Vagina (tissue), 2 donors: ENCODE data around the gene CHST12. TPM values are rescaled to one million over a fixed set of nuclear protein-coding genes. Genes with fewer than 3 reads are reported as not detected.
A peak's percentile ranks its signal among the peaks of the same experiment; 100 is the strongest.

Experiments used
- DNase-seq, 2 donors: peaks; one replicate each; pipeline ENCODE4 v3.0.0-alpha.2; 2017; ENCODE audit errors: extremely low spot score in 2 of 2
- H3K27ac ChIP-seq: fragments of 200-600 bp; sonication (generic); one replicate; pipeline ENCODE4 v1.5.1; 2019
- H3K27me3 ChIP-seq: fragments of 200-600 bp; sonication (generic); one replicate; pipeline ENCODE4 v1.5.1; 2019
- H3K36me3 ChIP-seq, 2 donors: fragments of 200-600 bp; sonication (generic); one replicate each; pipeline ENCODE4 v1.5.1; 2017 to 2019
- H3K4me1 ChIP-seq: fragments of 200-600 bp; sonication (generic); one replicate; pipeline ENCODE4 v1.5.1; 2019
- H3K4me3 ChIP-seq, 2 donors: fragments of 200-600 bp; sonication (generic); 1 replicate in 1 of 2; 2 replicates in 1 of 2; pipeline ENCODE4 v1.5.1; 2016 to 2019
- H3K9me3 ChIP-seq: fragments of 200-600 bp; sonication (generic); one replicate; pipeline ENCODE4 v1.5.1; 2019
- CTCF ChIP-seq, 3 experiments: fragments of 450-650 bp in 2 of 3; fragments of 200-600 bp in 1 of 3; sonication (generic) in 1 of 3; IDR thresholded peaks; one replicate each; pipeline ENCODE4 v1.5.1; 2017 to 2019; ENCODE audit warnings: antibody characterized with exemption in 3 of 3, mild to moderate bottlenecking in 2 of 3, moderate library complexity in 2 of 3
- POLR2A ChIP-seq, 2 donors: fragments of 450-650 bp; IDR thresholded peaks; one replicate each; pipeline ENCODE4 v1.6.1; 2017; ENCODE audit warnings: antibody characterized with exemption in 2 of 2, mild to moderate bottlenecking in 2 of 2, moderate library complexity in 2 of 2
- POLR2AphosphoS5 ChIP-seq, 2 donors: sonication (generic); formaldehyde crosslinking; IDR thresholded peaks; one replicate each; pipeline ENCODE4 v1.9.0; 2017; ENCODE audit warnings: antibody characterized with exemption in 2 of 2, mild to moderate bottlenecking in 2 of 2, low read depth in 1 of 2; ENCODE audit not compliant: insufficient read depth in 1 of 2
- intact Hi-C: fragments of 100-400 bp; cut with DNase I; formaldehyde crosslinking; loops from one replicate; pipeline ENCODE4 v1.15.1; 2023
- total RNA-seq: library from RNA; depleted of rRNA; stranded (reverse); fragments of >200 nt; gene quantifications from one replicate; pipeline ENCODE4 v1.2.3, GENCODE V29; 2016

CHST12 gene
- total RNA-seq, 1 donor from 2014 or later = 26.3 TPM

- H3K4me1 ChIP-seq = peaks cover 70% of the 10 kb centered on the region
- TF ChIP-seq POLR2A (IDR thresholded peaks at IDR 0.05) (no peak), CTCF (IDR thresholded peaks at IDR 0.05) (no peak), POLR2AphosphoS5 (IDR thresholded peaks at IDR 0.05; ENCODE audit: insufficient read depth in 1 of 2, low read depth in 1 of 2) (no peak)
- H3K36me3 ChIP-seq = peaks cover 0 to 14% of the 10 kb centered on the region in 2 donors
- no peak for DNase-seq
- H3K27me3 ChIP-seq = no peaks in the 10 kb centered on the region
- intact Hi-C loops = loop anchor here (10.0 kb wide), 1 partner anchor 782 kb away; the partner anchor contains the start of gene PSMG3
- peak overlapping the region in 1 of 2 donors; percentile 100 for H3K4me3 ChIP-seq
- H3K9me3 ChIP-seq = no peaks in the 10 kb centered on the region
- no peak overlapping the region for H3K27ac ChIP-seq
Observed at GRCh38 chr7:2357165-2357564, 46.2 kb upstream of the CHST12 start.

- Histone ChIP-seq H3K27ac (no peak overlapping the region), H3K4me1 (peaks cover 70% of the 10 kb centered on the region), H3K27me3 (no peaks in the 10 kb centered on the region), H3K9me3 (no peaks in the 10 kb centered on the region), H3K4me3 (no peak overlapping the region), H3K36me3 (peaks cover 0 to 18% of the 10 kb centered on the region in 2 donors)
- intact Hi-C loops = loop anchor here (10.0 kb wide), 1 partner anchor 783 kb away; the partner anchor contains the start of gene PSMG3
- TF ChIP-seq POLR2A (IDR thresholded peaks at IDR 0.05) (no peak), CTCF (IDR thresholded peaks at IDR 0.05) (no peak), POLR2AphosphoS5 (IDR thresholded peaks at IDR 0.05; ENCODE audit: insufficient read depth in 1 of 2, low read depth in 1 of 2) (no peak)
- no peak for DNase-seq
Observed at GRCh38 chr7:2357571-2357970, 45.8 kb upstream of the CHST12 start.

- no peak overlapping the region for H3K27ac ChIP-seq
- H3K9me3 ChIP-seq = no peaks in the 10 kb centered on the region
- H3K36me3 ChIP-seq = peaks cover 0 to 33% of the 10 kb centered on the region in 2 donors
- no peak for DNase-seq
- H3K4me3 ChIP-seq = no peak overlapping the region
- intact Hi-C loops = loop anchor here (10.0 kb wide), 1 partner anchor 784 kb away; the partner anchor contains the start of gene PSMG3
- H3K27me3 ChIP-seq = no peaks in the 10 kb centered on the region
- no peak for TF ChIP-seq CTCF (IDR thresholded peaks at IDR 0.05)
- TF ChIP-seq POLR2AphosphoS5 (IDR thresholded peaks at IDR 0.05; ENCODE audit: insufficient read depth in 1 of 2, low read depth in 1 of 2) = no peak
- TF ChIP-seq POLR2A (IDR thresholded peaks at IDR 0.05) = no peak
- peaks cover 61% of the 10 kb centered on the region for H3K4me1 ChIP-seq
Observed at GRCh38 chr7:2358968-2359527, 44.4 kb upstream of the CHST12 start.

GRCh38 chr7:2359610-2360009 lies 43.8 kb upstream of the CHST12 start:
- Histone ChIP-seq H3K36me3 (peaks cover 0 to 38% of the 10 kb centered on the region in 2 donors), H3K27me3 (no peaks in the 10 kb centered on the region), H3K27ac (no peak overlapping the region), H3K4me1 (peaks cover 61% of the 10 kb centered on the region), H3K9me3 (no peaks in the 10 kb centered on the region), H3K4me3 (no peak overlapping the region)
- DNase-seq = no peak
- intact Hi-C loops = loop anchor here (10.0 kb wide), 1 partner anchor 785 kb away; the partner anchor contains the start of gene PSMG3
- no peak for TF ChIP-seq POLR2AphosphoS5 (IDR thresholded peaks at IDR 0.05; ENCODE audit: insufficient read depth in 1 of 2, low read depth in 1 of 2)

GRCh38 chr7:2360796-2361195 lies 42.6 kb upstream of the CHST12 start:
- Histone ChIP-seq H3K4me1 (peaks cover 54% of the 10 kb centered on the region), H3K27me3 (no peaks in the 10 kb centered on the region), H3K9me3 (no peaks in the 10 kb centered on the region), H3K27ac (no peak overlapping the region), H3K4me3 (no peak overlapping the region), H3K36me3 (peaks cover 0 to 48% of the 10 kb centered on the region in 2 donors)
- intact Hi-C loops = no loop called here
- TF ChIP-seq POLR2AphosphoS5 (IDR thresholded peaks at IDR 0.05; ENCODE audit: insufficient read depth in 1 of 2, low read depth in 1 of 2) (no peak), POLR2A (IDR thresholded peaks at IDR 0.05) (no peak), CTCF (IDR thresholded peaks at IDR 0.05) (no peak)
- DNase-seq = no peak
